GM18867 (cell line): Measurements from ENCODE around the gene TYW1.
"Not testable (repeated sequence)": the region's sequence is repeated elsewhere in the genome, so short reads cannot be mapped to it uniquely, and the experiment has no call there.

Experiments used
- ATAC-seq: cut with Tn5 transposase; IDR thresholded peaks from one replicate; pipeline ENCODE4 v1.9.1; 2021; ENCODE audit warnings: mild to moderate bottlenecking, moderate library complexity; ENCODE audit not compliant: unreplicated experiment

Gene TYW1

DNA sequence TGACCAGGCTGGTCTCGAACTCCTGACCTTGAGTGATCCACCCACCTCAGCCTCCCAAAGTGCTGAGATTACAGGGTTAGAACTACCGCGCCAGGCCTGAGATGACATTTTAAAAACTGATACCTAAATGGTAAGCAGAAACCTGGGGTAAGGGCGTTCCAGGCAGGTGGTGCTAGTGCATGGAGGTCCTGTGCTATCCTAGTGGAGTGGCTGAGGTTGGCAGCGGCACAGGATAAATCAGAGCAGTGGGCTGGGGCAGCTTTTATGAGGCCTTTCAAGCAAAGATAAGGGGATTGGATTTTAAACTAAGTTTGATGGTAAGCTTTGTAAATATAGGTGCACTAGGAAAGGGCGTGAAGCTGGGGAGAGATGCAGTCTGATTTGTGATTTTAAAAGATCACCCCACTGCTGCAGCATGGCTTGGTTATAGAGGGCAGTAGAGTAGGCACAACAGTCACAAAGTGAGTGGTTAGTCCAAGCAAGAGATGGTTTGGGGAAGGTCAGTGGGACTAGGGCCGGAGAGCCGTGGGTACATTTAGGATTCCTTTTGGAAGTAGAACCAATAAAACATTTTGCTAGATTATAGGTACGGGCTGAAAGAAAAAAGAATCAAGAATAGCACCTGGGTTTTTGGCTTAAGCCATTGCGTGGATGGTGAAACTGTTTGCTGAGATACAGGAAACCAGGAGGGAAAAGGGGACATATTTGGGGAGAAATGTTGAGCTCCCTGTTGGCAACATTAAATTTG lies 188.5 kb downstream of the TYW1 start:
- ATAC-seq: peak; percentile 29

- peak; percentile 99 for ATAC-seq
These were observed 189.1 kb downstream of the TYW1 start for GRCh38 chr7:67185660-67186129.

- ATAC-seq: not testable (repeated sequence)
These were observed 192.5 kb downstream of the TYW1 start for GRCh38 chr7:67189160-67189559.

- not testable (repeated sequence) for ATAC-seq
These were observed 193.3 kb downstream of the TYW1 start for GRCh38 chr7:67189801-67190465.

GRCh38 chr7:67191002-67191720 lies 194.5 kb downstream of the TYW1 start:
- not testable (repeated sequence) for ATAC-seq

GRCh38 chr7:67192123-67192702 lies 195.6 kb downstream of the TYW1 start:
- not testable (repeated sequence) for ATAC-seq

- ATAC-seq: not testable (repeated sequence)
These were observed 196.4 kb downstream of the TYW1 start for GRCh38 chr7:67192889-67193613.

- ATAC-seq: not testable (repeated sequence)
These were observed 199.5 kb downstream of the TYW1 start for GRCh38 chr7:67196176-67196575.

GRCh38 chr7:67198865-67199526 lies 202.4 kb downstream of the TYW1 start:
- not testable (repeated sequence) for ATAC-seq

DNA sequence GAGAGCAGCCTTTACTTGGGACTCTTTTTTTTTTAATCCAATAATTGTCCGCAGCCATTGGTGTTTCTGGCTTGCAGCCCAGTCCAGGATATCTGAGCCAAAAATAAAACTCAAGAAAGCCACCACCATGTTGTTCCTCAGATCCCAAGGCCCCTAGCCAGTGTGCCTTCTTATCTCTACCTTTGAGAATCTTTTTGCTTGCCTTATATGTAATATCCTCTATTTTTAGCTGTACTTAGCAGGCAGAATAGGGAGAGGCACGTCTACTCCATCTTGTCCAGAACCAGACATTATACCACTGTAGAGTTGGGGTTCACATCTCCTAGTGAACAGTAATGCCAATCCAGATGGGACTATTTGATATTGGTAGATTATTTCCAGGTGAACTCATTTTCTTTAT lies 209.1 kb downstream of the TYW1 start:
- not testable (repeated sequence) for ATAC-seq

DNA sequence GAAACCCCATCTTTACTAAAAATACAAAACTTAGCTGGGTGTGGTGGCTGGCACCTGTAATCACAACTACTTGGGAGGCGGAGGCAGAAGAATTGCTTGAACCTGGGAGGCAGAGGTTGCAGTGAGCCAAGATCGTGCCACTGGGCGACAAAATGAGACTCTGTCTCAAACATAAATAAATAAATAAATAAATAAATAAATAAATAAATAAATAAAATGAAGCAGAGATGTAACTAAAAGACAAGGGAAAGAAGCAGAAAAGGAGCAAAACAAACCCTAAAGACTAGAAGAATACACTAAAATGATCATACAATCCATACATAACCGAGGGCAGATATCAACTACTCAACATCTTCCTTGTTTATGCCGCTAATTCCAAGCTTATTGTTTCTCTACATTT lies 209.8 kb downstream of the TYW1 start:
- no peak for ATAC-seq

DNA sequence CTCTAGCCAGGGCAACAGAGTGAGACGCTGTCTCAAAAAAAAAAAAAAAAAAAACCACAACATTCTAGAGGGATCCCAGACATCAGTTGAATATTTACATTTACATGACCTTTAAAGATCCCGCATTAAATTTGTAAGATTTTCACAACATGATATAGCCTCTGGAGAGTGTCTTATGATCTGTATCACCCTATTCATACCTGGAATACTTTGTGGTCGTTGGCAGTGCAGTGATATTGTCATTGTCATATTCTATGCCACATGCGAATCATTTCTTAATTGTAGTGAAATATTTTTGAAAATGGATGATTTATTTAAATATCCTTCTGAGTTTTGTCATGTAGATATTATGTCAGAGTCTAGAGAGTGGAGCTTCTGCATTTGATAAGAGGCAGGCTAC lies 212.0 kb downstream of the TYW1 start:
- not testable (repeated sequence) for ATAC-seq

- ATAC-seq: no peak
These were observed 212.6 kb downstream of the TYW1 start for GRCh38 chr7:67209256-67209655.

DNA sequence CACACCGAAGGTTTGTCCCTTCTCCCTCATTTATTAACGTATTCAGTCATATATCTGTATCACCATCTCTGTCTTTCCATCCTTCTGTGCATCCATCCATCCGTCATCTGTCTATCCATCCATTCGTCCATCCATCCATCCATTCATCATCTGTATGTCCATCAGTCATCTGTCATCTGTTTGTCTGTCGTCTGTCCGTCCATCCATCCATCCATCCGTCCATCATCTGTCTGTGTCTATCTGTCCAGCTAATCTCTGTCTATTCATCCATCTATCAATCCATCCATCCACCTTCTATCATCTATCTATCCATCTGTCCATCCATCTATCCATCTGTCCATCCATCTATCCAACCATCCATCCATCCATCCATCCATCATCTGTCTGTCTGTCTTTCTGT lies 213.9 kb downstream of the TYW1 start:
- ATAC-seq: no peak

DNA sequence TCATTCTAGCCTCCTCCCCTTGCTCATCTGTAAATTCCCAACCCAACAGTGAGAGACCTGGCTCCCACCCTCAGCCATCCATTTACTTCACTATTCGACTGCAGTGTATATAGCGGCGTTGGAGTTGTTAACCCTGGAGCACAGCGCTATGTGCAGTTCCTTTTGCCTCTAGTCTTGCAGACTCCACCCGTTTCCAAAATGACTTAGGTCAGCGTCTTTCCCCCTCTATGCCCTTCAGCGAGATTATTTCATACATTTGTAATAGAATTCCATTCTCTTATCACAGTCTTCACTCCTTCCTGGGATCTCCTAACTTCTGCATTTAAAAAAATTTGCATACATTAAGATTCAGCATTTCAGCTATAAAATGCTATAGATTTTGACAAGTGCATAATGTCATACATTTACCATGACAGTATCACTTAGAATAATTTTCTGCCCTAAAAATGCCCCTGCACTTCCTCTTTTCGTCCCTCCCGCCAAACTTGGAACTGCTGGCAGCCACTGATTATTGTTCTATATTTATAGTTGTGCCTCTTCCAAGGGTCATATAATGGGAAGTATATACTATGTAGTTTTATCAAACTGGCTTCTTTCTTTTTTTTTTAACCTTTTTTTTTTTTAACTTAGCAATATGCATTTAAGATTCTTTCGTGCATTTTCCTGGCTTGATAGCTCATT lies 215.2 kb downstream of the TYW1 start:
- not testable (repeated sequence) for ATAC-seq

DNA sequence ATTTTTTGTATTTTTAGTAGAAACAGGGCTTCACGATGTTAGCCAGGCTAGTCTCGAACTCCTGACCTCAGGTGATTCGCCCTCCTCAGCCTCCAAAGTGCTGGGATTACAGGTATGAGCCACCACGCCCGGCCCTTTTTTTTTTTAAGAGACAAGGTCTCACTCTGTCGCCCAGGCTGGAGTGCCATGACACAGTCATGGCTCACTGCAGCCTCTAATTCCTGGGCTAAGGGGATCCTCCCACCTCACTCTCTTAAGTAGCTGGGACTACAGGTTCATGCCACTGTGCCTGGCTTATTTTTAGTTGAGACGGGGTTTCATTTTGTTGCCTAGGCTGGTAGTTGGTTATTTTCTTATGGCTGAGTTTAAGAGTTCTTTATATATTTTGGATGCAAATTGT lies 216.4 kb downstream of the TYW1 start:
- ATAC-seq: not testable (repeated sequence)

GRCh38 chr7:67223551-67223950 lies 226.9 kb downstream of the TYW1 start:
- not testable (repeated sequence) for ATAC-seq

DNA sequence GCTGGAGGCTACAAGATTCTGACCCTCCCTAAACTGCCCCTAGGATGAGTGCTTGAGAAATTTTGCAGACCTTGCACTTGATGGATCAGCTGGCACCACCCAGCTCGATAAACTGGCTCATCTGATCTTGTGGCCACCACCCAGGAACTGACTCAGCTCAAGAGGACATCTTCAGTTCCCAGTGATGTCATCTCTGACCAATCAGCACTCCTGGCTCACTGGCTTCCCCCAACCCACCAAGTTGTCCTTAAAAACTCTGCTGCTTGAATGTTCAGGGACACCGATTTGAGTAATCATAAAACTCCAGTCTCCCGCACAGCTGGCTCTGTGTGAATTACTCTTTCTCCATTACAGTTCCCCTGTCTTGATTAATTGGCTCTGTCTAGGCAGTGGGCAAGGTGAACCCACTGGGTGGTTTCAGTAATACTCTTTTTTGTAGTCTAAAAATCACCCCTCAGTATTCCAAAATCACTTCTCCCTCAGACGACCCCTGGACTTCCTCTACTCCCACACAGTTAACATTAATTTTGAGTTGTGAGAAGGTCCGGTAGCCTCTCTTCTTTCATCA lies 229.8 kb downstream of the TYW1 start:
- not testable (repeated sequence) for ATAC-seq

GRCh38 chr7:67226967-67227366 lies 230.3 kb downstream of the TYW1 start:
- ATAC-seq: not testable (repeated sequence)
